GM06990 (cell line): ENCODE results near the gene ZBTB11.
A peak's percentile ranks its signal among the peaks of the same experiment; 100 is the strongest.

Experiments used
- DNase-seq: peaks from one replicate; pipeline ENCODE4 v3.0.0-alpha.2; 2011; ENCODE audit not compliant: insufficient read length; ENCODE audit errors: extremely low read depth
- H3K27me3 ChIP-seq: replicated peaks from 2 replicates; pipeline ENCODE4 v1.6.0; 2011; ENCODE audit warnings: low read length; ENCODE audit not compliant: control insufficient read depth, insufficient read depth
- H3K36me3 ChIP-seq: 2 replicates; pipeline ENCODE4 v1.5.1; 2011; ENCODE audit warnings: low read length; ENCODE audit not compliant: control insufficient read depth, insufficient read depth
- H3K4me3 ChIP-seq: replicated peaks from 2 replicates; pipeline ENCODE4 v1.5.1; 2011; ENCODE audit warnings: low read depth, mild to moderate bottlenecking, control low read depth, low read length
- CTCF ChIP-seq: IDR thresholded peaks from 2 replicates; pipeline ENCODE4 v1.5.1; 2011; ENCODE audit warnings: low read length, control low read depth, mild to moderate bottlenecking, inconsistent platforms; ENCODE audit not compliant: insufficient read depth, poor library complexity, severe bottlenecking

ZBTB11 gene

GRCh38 chr3:101690972-101691371 is 14.0 kb upstream of the ZBTB11 start:
- Histone ChIP-seq H3K4me3 (no peak overlapping the region), H3K36me3 (no peaks in the 10 kb centered on the region), H3K27me3 (no peaks in the 10 kb centered on the region)
- peak; percentile 13 for TF ChIP-seq CTCF
- no peak for DNase-seq

DNA sequence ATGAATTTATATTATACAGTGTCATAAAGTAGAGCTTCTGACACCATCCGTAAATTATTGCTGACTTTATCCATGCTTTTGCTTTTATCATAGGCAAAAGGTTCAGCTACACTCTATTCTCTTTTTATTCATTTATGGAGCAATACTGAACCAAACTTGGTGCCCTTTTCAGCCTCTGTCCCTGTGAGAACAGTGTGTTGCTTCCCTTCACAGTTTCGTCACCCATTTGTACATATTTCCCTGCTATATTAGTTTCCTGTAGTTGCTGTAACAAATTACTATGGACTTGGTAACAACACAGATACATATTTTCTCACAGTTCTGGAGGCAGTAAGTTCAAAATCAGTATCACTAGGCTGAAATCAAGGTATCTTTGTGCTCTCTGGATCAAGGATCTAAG is 12.4 kb upstream of the ZBTB11 start:
- TF ChIP-seq CTCF: no peak
- Histone ChIP-seq H3K27me3 (no peaks in the 10 kb centered on the region), H3K4me3 (no peak overlapping the region), H3K36me3 (no peaks in the 10 kb centered on the region; the same call in 1 of the 2 replicates)
- no peak for DNase-seq

GRCh38 chr3:101687142-101687931 is 10.4 kb upstream of the ZBTB11 start:
- H3K36me3 ChIP-seq: peaks cover 2% of the 10 kb centered on the region
- no peak for DNase-seq
- no peak for TF ChIP-seq CTCF
- peak overlapping the region; percentile 73 for H3K4me3 ChIP-seq
- no peaks in the 10 kb centered on the region for H3K27me3 ChIP-seq

DNA sequence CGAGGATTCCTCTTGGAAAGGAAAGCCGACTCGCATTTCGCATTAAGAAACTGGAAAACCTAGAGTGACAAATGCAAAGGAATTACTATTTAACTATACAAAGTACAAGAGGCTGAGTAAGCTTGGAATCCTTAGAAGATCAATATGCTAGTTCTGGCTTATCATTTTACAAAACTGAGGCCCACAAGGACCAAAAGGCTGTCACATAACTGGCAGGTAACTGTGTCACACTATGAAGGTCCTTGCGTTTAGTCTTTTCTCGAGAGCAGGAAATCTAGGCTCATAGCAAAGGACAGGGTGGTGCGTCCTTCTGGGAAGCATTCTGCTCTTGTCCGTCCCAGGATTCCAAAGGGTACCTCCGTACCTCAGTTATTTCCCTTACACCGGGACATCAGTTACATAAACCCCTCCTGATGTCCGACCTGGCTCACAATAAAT is 9.0 kb upstream of the ZBTB11 start:
- TF ChIP-seq CTCF: no peak
- Histone ChIP-seq H3K4me3 (peak overlapping the region; percentile 73), H3K36me3 (peaks cover 10% of the 10 kb centered on the region), H3K27me3 (no peaks in the 10 kb centered on the region)
- no peak for DNase-seq

DNA sequence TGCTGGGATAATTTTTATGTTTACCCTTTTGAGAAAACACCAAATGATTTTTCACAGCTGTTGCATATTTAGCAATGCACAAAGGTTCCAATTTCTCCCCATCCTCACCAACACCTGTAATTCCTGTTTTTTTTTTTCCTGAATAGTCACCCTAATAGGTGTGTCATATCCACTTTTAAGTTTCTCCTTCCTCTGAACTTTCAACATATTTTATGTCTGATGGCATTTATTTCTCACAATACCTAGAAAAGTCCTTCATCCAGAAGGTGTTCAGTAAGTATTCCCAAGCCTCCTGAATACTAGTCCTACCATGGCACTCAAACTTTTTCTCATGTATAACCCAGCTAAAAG is 8.1 kb upstream of the ZBTB11 start:
- no peak for DNase-seq
- peaks cover 11% of the 10 kb centered on the region for H3K36me3 ChIP-seq
- no peaks in the 10 kb centered on the region for H3K27me3 ChIP-seq
- H3K4me3 ChIP-seq: peak overlapping the region; percentile 73
- TF ChIP-seq CTCF: no peak
